Liver (tissue), 9 donors: ENCODE data around the gene ZBED2. TPM values are rescaled to one million over a fixed set of nuclear protein-coding genes. Genes with fewer than 3 reads are reported as not detected.

Experiments used
- DNase-seq: peaks from one replicate; pipeline ENCODE4 v3.0.0-alpha.2; 2017; ENCODE audit warnings: low spot score
- H3K27ac ChIP-seq, 2 donors: one replicate each; pipeline ENCODE4 v1.7.0; 2013; ENCODE audit warnings: inconsistent platforms in 2 of 2, low read length in 2 of 2, control low read depth in 1 of 2, low read depth in 1 of 2, mild to moderate bottlenecking in 1 of 2
- H3K27me3 ChIP-seq, 4 donors: one replicate each; pipeline versions ENCODE4 v1.6.1 to v1.7.0; 2013; ENCODE audit warnings: low read length in 3 of 4, inconsistent platforms in 1 of 4, mild to moderate bottlenecking in 1 of 4, moderate library complexity in 1 of 4; ENCODE audit not compliant: control insufficient read depth in 4 of 4, insufficient read depth in 4 of 4
- H3K36me3 ChIP-seq, 4 donors: one replicate each; pipeline versions ENCODE4 v1.6.1 to v1.7.0; 2013; ENCODE audit warnings: low read length in 3 of 4, mild to moderate bottlenecking in 3 of 4, low read depth in 1 of 4, moderate library complexity in 1 of 4; ENCODE audit not compliant: control insufficient read depth in 4 of 4, insufficient read depth in 3 of 4
- H3K4me1 ChIP-seq, 4 donors: one replicate each; pipeline versions ENCODE4 v1.6.1 to v1.7.0; 2013; ENCODE audit warnings: low read length in 3 of 4, mild to moderate bottlenecking in 3 of 4, moderate library complexity in 1 of 4; ENCODE audit not compliant: control insufficient read depth in 4 of 4, insufficient read depth in 4 of 4
- H3K4me3 ChIP-seq, 3 donors: one replicate each; pipeline versions ENCODE4 v1.6.1 to v1.7.0; 2013; ENCODE audit warnings: low read length in 3 of 3, control low read depth in 1 of 3, low read depth in 1 of 3, mild to moderate bottlenecking in 1 of 3
- H3K9ac ChIP-seq, 2 donors: one replicate each; pipeline ENCODE4 v1.7.0; 2013; ENCODE audit warnings: low read length in 2 of 2, mild to moderate bottlenecking in 2 of 2, moderate library complexity in 2 of 2, control low read depth in 1 of 2, low read depth in 1 of 2
- H3K9me3 ChIP-seq, 4 donors: one replicate each; pipeline versions ENCODE4 v1.6.1 to v1.7.0; 2013; ENCODE audit warnings: low read length in 3 of 4; ENCODE audit not compliant: control insufficient read depth in 4 of 4
- EGR1 ChIP-seq, 2 donors: IDR thresholded peaks; 2 replicates each; pipeline ENCODE4 v1.6.1; 2016 to 2018; ENCODE audit warnings: antibody characterized with exemption in 2 of 2, low read depth in 2 of 2
- FOXA1 ChIP-seq: IDR thresholded peaks from 2 replicates; pipeline ENCODE4 v1.6.1; 2016; ENCODE audit warnings: antibody characterized with exemption
- FOXA2 ChIP-seq: IDR thresholded peaks from 2 replicates; pipeline ENCODE4 v1.6.1; 2016; ENCODE audit warnings: antibody characterized with exemption
- GABPA ChIP-seq, 2 donors: IDR thresholded peaks in 1 of 2; conservative IDR thresholded peaks in 1 of 2; 2 replicates each; pipeline ENCODE4 v1.6.1; 2016; ENCODE audit warnings: antibody characterized with exemption in 2 of 2, mild to moderate bottlenecking in 1 of 2, moderate library complexity in 1 of 2
- HNF4A ChIP-seq, 2 donors: conservative IDR thresholded peaks; 2 replicates each; pipeline ENCODE4 v1.6.1; 2016; ENCODE audit warnings: antibody characterized with exemption in 2 of 2, mild to moderate bottlenecking in 2 of 2
- HNF4G ChIP-seq: IDR thresholded peaks from 2 replicates; pipeline ENCODE4 v1.6.1; 2016; ENCODE audit warnings: antibody characterized with exemption
- JUND ChIP-seq, 2 donors: IDR thresholded peaks; 2 replicates each; pipeline ENCODE4 v1.6.1; 2016; ENCODE audit warnings: antibody characterized with exemption in 2 of 2
- NR2F2 ChIP-seq: IDR thresholded peaks from 2 replicates; pipeline ENCODE4 v1.6.1; 2016; ENCODE audit warnings: antibody characterized with exemption
- RAD21 ChIP-seq, 2 donors: IDR thresholded peaks; 2 replicates each; pipeline ENCODE4 v1.6.1; 2016; ENCODE audit warnings: antibody characterized with exemption in 2 of 2, mild to moderate bottlenecking in 2 of 2
- RXRA ChIP-seq, 2 donors: IDR thresholded peaks; 2 replicates each; pipeline ENCODE4 v1.6.1; 2017 to 2018; ENCODE audit warnings: antibody characterized with exemption in 2 of 2, mild to moderate bottlenecking in 1 of 2
- SP1 ChIP-seq: IDR thresholded peaks from 2 replicates; pipeline ENCODE4 v1.6.1; 2018; ENCODE audit warnings: antibody characterized with exemption, mild to moderate bottlenecking
- TAF1 ChIP-seq: conservative IDR thresholded peaks from 2 replicates; pipeline ENCODE4 v1.6.1; 2016; ENCODE audit warnings: antibody characterized with exemption, mild to moderate bottlenecking
- YY1 ChIP-seq: IDR thresholded peaks from 2 replicates; pipeline ENCODE4 v1.6.1; 2016; ENCODE audit warnings: antibody characterized with exemption, mild to moderate bottlenecking
- WGBS: extraction: QIAGEN DNeasy Blood & Tissue Kit; methylation state at CpG from one replicate; pipeline ENCODE4 v1.1.7; 2013; 5-methylcytosine and 5-hydroxymethylcytosine counted together
- polyA plus RNA-seq, 2 donors: library from polyadenylated mRNA; stranded (reverse) in 1 of 2; unstranded in 1 of 2; fragments of 200-250 nt in 1 of 2; fragments of >200 nt in 1 of 2; fragmentation: Nextera tagmentation in 1 of 2; extraction: Ambion mirVana in 1 of 2; gene quantifications; one replicate each; pipeline versions ENCODE4 v1.2.1 to v1.2.3, GENCODE V29; 2013 to 2015
- total RNA-seq, 2 donors: library from RNA; depleted of rRNA; stranded (reverse); fragments of >200 nt; gene quantifications; one replicate each; pipeline ENCODE4 v1.2.3, GENCODE V29; 2014
- TF ChIP-seq, protein P1 (sequence below): IDR thresholded peaks from 2 replicates; pipeline ENCODE4 v1.6.1; 2016; ENCODE audit warnings: antibody characterized with exemption
- TF ChIP-seq, protein P2 (sequence below): IDR thresholded peaks from 2 replicates; pipeline ENCODE4 v1.6.1; 2016; ENCODE audit warnings: antibody characterized with exemption
- TF ChIP-seq, protein P3 (sequence below): fragments of 150-350 bp; IDR thresholded peaks from 2 replicates; pipeline ENCODE4 v1.5.1; 2017; ENCODE audit warnings: improper control_type of control experiment, low read depth, low read length; ENCODE audit not compliant: missing input control
- TF ChIP-seq, protein P4 (sequence below): IDR thresholded peaks from 2 replicates; pipeline ENCODE4 v1.6.1; 2016; ENCODE audit warnings: antibody characterized with exemption, mild to moderate bottlenecking
- donor health status: healthy.
- donor health status: healthy.
- donor health status: healthy.
- donor health status: healthy.
- donor health status: healthy.

The ZBED2 gene
- total and polyA plus RNA-seq, 4 donors: not detected

DNA sequence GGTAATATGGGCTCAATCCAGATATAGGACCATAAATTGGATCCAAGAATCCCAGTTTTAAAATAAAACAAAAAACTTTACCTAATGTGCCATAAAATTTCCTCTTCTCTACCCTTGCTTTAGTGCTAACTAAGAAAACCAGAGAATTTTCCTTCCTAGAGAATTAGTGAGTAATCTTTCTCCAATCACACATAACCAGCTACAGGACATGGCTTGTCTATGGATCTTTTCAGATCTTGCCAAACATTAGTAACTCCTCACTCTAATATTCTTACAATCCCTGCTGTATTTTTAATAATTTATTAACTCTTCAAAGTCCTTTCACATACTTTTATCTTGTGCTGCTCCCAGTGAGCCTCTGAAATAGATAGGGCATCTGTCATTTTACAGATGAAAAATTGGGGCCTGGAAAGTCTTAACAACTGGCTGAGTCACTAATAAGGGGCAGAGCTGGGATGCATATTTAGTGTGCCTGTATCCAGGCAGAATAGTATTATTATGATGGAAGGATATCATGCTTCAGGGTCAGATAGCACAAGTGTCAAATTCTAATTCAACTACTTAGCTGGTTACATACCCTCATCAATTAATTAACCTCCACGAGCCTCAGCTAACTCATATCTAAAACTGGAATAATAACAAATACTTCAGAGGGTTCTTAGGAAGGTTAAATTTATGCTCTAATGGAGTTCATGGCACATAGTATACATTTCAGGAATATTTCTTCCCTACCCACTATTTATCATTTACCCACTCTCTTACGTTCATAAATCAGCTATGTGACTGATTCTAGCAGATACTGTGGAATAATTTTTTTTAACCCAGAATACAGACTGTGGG is 5.6 kb downstream of the ZBED2 start:
- Histone ChIP-seq H3K9me3 (no peaks in the 10 kb centered on the region), H3K27ac (no peak overlapping the region), H3K4me3 (no peak overlapping the region), H3K4me1 (no peaks in the 10 kb centered on the region), H3K36me3 (no peaks in the 10 kb centered on the region), H3K27me3 (no peaks in the 10 kb centered on the region), H3K9ac (no peak overlapping the region)
- TF ChIP-seq, protein P1, sequence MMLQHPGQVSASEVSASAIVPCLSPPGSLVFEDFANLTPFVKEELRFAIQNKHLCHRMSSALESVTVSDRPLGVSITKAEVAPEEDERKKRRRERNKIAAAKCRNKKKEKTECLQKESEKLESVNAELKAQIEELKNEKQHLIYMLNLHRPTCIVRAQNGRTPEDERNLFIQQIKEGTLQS: no peak
- no peak for TF ChIP-seq GABPA (IDR thresholded peaks at IDR 0.05 in 1 of 2, conservative IDR thresholded peaks at IDR 0.05 in 1 of 2)
- TF ChIP-seq FOXA1: no peak
- TF ChIP-seq RAD21 (IDR thresholded peaks at IDR 0.05): no peak
- TF ChIP-seq SP1: no peak
- TF ChIP-seq, protein P2, sequence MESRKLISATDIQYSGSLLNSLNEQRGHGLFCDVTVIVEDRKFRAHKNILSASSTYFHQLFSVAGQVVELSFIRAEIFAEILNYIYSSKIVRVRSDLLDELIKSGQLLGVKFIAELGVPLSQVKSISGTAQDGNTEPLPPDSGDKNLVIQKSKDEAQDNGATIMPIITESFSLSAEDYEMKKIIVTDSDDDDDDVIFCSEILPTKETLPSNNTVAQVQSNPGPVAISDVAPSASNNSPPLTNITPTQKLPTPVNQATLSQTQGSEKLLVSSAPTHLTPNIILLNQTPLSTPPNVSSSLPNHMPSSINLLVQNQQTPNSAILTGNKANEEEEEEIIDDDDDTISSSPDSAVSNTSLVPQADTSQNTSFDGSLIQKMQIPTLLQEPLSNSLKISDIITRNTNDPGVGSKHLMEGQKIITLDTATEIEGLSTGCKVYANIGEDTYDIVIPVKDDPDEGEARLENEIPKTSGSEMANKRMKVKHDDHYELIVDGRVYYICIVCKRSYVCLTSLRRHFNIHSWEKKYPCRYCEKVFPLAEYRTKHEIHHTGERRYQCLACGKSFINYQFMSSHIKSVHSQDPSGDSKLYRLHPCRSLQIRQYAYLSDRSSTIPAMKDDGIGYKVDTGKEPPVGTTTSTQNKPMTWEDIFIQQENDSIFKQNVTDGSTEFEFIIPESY: no peak
- 86% methylated on average over 2 of the region's 2 CpGs for WGBS
- no peak for DNase-seq

DNA sequence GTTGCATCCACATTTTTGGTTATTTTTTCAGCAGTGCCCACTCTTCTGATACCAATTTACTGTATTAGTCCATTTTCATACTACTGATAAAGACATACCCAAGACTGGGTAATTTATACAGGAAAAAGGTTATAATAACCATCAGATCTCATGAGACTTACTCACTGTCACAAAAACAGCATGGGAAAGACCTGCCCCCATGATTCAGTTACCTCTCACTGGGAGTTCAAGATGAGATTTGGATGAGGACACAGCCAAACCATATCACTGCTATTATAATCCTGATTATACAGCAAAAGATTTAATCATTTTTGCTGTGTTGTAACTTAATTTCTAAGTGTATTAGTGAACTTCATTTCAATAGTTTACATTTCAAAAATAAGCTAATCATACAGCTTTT is 6.6 kb downstream of the ZBED2 start:
- DNase-seq: no peak
- Histone ChIP-seq H3K9ac (no peak overlapping the region), H3K27ac (no peak overlapping the region), H3K4me1 (no peaks in the 10 kb centered on the region), H3K9me3 (no peaks in the 10 kb centered on the region), H3K27me3 (no peaks in the 10 kb centered on the region), H3K4me3 (no peak overlapping the region), H3K36me3 (no peaks in the 10 kb centered on the region)
- TF ChIP-seq YY1 (no peak), HNF4A (conservative IDR thresholded peaks at IDR 0.05) (no peak), RXRA (IDR thresholded peaks at IDR 0.05) (no peak), TAF1 (no peak), FOXA2 (no peak), GABPA (IDR thresholded peaks at IDR 0.05 in 1 of 2, conservative IDR thresholded peaks at IDR 0.05 in 1 of 2) (no peak), FOXA1 (no peak), JUND (IDR thresholded peaks at IDR 0.05) (no peak), RAD21 (IDR thresholded peaks at IDR 0.05) (no peak), NR2F2 (no peak), SP1 (no peak), HNF4G (no peak), EGR1 (IDR thresholded peaks at IDR 0.05; ENCODE audit: low read depth in 2 of 2) (no peak)
- TF ChIP-seq, protein P3, sequence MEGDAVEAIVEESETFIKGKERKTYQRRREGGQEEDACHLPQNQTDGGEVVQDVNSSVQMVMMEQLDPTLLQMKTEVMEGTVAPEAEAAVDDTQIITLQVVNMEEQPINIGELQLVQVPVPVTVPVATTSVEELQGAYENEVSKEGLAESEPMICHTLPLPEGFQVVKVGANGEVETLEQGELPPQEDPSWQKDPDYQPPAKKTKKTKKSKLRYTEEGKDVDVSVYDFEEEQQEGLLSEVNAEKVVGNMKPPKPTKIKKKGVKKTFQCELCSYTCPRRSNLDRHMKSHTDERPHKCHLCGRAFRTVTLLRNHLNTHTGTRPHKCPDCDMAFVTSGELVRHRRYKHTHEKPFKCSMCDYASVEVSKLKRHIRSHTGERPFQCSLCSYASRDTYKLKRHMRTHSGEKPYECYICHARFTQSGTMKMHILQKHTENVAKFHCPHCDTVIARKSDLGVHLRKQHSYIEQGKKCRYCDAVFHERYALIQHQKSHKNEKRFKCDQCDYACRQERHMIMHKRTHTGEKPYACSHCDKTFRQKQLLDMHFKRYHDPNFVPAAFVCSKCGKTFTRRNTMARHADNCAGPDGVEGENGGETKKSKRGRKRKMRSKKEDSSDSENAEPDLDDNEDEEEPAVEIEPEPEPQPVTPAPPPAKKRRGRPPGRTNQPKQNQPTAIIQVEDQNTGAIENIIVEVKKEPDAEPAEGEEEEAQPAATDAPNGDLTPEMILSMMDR: no peak
- TF ChIP-seq, protein P2: no peak
- TF ChIP-seq, protein P4, sequence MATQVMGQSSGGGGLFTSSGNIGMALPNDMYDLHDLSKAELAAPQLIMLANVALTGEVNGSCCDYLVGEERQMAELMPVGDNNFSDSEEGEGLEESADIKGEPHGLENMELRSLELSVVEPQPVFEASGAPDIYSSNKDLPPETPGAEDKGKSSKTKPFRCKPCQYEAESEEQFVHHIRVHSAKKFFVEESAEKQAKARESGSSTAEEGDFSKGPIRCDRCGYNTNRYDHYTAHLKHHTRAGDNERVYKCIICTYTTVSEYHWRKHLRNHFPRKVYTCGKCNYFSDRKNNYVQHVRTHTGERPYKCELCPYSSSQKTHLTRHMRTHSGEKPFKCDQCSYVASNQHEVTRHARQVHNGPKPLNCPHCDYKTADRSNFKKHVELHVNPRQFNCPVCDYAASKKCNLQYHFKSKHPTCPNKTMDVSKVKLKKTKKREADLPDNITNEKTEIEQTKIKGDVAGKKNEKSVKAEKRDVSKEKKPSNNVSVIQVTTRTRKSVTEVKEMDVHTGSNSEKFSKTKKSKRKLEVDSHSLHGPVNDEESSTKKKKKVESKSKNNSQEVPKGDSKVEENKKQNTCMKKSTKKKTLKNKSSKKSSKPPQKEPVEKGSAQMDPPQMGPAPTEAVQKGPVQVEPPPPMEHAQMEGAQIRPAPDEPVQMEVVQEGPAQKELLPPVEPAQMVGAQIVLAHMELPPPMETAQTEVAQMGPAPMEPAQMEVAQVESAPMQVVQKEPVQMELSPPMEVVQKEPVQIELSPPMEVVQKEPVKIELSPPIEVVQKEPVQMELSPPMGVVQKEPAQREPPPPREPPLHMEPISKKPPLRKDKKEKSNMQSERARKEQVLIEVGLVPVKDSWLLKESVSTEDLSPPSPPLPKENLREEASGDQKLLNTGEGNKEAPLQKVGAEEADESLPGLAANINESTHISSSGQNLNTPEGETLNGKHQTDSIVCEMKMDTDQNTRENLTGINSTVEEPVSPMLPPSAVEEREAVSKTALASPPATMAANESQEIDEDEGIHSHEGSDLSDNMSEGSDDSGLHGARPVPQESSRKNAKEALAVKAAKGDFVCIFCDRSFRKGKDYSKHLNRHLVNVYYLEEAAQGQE: no peak
